NCI-H1105 (cell line): ENCODE measurements around the gene PDPN.

ENCODE experiments used
- DNase-seq: peaks from one replicate; lab custom pipeline; 2025; lab: John Stamatoyannopoulos, UW

PDPN gene

DNA sequence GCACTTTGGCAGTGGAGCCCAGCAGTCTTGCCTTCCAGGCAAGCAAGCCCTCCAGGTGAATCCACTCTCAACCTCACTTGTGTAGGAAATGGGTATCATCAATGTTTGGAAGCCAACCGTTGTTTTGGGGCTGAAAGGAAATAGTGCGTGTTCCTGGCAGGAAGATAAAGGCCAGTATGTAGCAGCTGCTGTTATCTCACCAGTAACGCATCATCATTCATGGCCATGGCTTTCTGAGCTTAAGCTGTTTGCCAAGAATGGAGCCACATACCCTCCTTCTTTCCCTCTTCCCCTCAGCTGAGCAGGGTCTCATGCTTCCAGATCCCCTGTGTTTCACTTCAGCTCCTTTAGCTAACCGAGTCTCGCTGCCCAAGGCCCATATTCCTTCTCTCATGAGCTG is 2.2 kb upstream of the PDPN start:
- DNase-seq, result no peak

DNA sequence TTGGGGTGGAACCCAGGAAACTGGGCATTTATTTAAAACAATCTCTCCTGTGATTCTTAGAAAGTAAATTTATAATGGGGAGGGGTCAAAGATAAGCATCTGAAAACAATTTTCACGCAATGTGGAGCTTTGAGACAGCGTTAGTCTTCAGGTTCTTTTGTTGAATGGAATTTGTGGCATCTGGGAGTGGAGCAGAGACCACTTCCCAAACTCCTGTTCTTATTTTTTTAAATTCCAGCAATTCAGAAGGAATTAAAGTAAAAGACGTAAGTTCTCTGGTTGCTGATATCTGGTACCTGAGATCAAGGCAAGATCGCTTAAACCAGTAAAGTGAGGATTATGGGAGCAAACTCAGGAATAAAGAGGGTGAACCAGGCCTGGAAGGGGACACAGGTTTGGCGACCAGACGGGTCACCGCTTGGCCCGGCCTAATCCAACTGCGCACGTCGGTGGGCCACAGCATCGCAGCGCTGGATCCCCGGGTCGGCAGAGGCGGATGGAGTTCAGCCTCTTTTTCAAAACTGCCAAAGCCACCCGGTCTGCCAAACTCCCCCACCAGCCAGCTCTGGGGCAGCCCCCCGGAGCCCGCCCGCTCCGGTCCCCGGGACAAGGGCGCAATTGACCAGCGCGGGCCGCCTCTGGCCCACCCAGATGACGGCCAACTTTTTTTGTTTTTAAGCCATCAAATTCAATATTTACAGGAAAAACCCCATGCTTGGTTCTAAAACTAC is 754 bp upstream of the PDPN start:
- DNase-seq, result no peak

DNA sequence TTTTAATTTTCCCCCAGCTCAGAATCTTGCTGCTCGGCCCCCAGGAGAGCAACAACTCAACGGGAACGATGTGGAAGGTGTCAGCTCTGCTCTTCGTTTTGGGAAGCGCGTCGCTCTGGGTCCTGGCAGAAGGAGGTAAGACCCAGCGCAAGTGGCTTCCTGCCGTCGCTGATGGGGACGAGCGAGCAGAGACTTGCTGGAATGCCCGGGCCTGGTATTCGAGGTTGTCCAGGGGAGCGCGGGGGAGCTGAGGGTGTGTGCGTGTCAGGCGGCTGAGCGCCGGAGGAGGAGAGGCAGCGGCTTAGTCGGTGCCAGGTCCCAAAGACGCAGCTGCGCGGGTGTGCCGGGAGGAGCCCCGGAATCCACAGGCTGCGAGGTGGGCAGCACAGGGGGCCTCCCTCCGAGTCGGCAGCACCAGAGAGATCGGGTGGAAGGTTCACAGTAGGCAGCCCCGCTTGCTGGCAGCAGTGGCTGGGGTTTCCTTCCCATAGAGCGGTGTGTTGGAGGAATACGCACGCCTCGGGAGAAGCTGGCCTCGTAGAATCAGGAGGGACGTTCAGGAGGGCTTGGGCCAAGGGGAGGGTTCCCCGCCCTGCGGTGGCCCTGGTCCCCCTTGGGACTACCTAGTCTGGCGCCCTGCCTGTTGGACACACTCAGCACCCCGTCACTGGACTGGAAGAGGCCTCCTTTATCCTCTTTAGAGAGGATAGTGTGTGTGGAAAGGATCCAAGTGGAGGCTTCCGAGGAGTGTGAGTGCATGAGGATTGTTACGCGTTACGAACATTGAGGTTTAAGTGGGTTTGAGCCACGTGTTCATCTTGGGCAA is 547 bp downstream of the PDPN start:
- DNase-seq, result peak; percentile 49

DNA sequence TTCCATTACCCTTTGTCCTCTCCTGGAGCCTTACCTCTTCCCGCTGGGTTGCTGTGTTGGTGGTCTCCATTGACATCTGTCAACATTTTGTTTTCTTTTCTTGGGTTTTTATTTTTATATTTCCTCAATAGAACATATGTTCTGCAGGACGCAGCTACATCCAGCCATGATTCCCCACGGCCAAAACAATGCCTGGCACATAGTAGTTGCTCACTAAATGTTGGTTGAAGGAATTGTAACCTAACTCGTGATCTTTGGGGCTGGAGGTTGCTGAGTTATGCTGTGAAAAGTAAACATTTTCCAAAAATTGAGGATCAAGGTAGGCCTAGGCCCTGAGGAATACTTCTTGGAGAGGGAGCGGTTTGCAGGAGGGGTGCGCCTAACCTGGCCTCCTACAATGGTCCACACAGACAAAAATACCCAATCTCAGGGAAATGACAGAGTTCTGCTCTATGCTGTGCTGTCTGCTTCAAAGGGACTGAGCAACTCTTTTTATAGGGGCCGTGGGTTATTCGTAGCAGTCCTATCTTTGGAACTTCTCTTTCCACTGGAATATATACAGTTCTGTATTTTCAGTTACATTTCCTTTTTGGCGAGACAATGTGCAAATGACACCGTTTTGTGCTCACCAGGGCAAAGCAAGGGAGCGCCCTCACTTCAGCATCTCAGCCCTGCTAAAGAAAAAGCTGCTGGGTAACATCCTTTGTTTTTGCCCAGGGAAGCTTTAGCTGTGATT is 1.4 kb downstream of the PDPN start:
- no peak for DNase-seq

DNA sequence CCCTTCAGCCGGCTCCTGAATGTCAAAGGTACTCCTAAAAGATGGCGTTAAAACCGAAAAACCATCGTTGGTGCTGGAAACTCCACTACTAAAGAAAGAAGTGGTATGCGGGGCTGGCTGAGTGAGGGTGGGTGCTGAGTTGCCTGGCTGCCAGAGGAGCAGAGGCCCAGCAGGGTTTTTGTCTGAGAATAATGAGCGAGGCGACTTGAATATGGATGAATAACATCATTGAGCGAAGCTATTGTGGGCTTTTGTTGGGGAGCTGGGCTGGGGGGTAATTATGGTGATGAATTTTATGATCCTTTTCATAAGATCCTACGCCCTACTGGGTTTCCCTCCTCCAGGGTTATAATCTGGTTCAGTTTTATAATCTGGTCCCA is 2.0 kb downstream of the PDPN start:
- DNase-seq, result no peak

DNA sequence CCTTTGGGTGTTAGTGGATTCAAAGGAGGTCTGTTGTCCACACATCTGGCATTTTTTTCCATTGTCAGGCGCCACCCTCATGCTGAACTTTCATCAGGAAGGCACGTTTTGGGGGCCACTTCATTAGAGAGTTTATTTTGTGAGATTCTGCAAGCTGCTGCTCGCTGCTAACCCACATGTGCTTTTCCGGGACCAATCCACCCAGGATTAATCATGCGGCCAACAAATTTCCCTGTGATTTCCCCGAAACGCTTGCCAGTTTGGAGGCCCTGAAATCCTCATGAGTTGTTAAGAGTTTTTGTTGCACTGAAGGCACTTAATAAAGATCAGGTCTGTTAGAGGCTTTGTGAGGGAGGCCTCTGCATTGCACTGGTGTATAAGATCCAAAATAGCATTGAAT is 2.4 kb downstream of the PDPN start:
- DNase-seq, result no peak

DNA sequence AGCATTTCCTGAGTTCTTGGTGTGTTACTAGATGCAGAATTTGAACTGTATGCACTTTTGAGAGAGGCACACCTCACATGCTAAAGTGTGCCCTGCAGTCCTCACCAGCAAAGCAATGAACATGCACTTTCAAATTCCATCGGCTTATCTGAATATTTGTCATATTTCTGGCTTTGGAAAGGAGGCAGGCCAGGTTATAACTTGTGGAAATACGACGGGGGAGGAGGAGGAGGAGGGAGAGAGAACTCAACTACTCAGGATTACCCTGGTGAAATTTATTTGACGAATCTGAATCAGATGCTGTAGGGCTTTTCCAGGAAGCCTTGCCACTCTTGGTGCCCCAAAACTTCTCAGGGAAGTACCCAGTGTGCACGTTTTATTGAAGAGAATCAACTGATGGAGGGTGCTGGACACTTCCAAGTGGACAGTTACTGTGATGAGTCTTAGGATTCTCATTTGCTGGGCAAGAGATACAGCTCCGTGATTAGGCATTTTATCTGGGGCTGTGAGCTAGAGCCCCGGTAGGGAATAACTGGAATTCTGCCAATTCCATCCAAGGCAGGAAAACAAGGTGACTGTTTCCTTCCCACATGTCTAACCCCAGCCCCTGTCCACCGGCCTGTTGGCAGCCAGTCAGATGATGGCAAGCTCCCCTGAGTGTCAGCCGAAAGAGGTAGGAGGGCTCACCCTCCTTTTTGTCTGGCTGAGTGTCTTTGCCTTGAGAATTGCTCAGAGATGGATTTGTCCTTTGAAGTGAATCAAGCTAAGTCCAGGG is 3.8 kb downstream of the PDPN start:
- no peak for DNase-seq

DNA sequence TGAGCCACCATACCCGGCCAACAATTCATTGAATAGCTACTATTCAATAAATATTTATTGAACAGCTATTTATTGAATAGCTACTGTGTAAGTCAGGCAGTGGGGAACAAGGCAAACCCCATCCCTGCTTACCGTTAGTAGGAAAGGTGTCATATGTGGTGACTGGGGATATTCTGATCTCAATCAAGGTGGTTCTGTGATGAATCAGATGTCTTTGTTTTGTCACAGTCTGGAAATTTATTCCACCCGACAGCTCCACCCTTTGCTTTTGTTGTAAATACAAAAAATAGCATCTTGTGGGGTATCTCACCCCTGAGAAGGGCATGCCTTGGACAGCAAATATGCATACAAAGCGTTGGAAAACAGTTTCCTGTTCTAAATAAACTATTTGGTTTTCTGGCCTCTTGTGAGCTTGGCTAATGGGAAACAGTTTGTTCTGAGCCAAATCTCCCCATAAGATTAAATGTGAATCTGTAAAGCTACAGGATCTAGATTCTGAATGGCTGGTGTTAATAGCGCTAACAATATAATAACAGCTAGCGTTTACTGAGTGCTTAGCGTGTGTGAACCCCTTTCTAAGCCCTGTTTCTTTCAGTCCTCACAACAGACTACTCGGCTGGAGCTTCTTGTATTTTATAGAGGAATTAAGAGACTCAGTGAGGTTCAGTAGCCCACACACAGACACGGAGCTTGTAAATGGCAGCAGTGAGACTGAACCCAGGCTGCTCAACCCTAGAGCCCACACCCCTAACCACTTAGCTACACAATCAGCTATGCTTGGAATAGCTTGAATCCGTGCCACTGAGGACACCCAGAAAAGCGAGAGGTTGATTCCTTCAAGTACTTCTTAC is 5.5 kb downstream of the PDPN start:
- DNase-seq, result no peak

DNA sequence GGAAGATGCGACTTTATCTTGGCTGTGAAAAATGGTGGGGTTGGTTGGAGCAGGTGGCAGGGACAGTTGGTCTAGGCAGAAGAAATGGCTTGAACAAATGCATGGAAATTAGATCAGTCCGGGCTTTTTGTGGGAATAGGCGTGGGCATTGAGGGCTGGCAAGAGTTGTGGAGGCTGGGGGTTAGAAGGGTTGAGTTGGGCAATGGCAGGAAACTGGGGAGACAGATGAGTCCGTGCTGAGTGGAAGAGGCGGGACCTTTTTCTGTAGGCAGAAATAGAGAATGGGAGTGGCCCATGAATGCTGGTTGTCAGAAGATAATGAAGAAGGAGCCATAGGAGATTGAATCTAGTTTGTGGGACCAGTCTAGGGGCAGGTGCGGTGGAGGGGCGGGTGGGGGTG is 6.9 kb downstream of the PDPN start:
- DNase-seq, result no peak

DNA sequence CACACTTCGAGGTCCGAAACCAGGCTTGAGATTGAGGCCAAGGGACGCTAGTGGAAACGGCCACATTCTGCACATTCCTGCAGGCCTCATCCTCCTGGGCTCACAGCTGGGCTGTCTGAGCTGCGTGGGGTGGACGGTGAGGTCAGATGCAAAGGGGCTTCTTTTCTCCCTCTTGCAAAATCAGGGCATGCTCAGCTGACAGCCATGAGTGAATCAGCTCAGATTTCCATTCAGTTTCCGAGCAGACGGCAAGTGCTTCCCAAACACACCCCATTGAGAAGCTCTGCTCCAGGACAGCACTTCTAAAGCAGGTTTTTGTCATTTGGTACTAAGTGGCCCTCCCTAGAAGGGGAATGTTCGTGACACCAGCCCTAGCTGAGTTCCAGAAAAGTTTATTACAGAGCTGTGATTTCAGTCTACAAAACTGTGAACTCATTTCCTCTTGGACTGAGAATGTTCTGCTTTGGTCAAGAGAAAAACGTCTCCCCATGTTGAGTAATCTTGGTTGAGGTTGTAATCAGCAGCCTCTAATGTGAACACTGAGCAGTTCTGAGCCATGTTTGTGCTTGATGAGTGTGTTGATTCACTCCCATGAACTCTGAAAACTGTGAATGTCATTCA is 10.0 kb downstream of the PDPN start:
- no peak for DNase-seq

DNA sequence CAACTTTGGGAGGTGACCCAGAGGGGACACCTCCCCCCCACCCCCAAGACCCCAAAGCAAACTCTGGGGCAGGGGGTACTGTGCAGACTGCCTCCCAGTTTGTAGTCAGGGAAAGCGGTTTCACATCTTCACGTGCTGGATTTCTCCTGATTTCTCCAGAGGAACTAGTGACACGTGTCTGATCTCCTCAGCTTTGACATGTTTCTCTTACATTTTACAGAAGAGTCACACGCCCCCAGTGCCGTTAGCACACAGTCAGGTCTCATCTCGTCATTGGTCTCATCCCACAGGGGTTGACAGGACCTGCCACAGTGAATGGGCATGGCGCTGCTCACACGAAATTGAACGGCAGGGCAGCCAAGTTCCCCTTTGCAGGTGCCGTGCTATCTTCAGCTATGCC is 11.8 kb downstream of the PDPN start:
- no peak for DNase-seq

DNA sequence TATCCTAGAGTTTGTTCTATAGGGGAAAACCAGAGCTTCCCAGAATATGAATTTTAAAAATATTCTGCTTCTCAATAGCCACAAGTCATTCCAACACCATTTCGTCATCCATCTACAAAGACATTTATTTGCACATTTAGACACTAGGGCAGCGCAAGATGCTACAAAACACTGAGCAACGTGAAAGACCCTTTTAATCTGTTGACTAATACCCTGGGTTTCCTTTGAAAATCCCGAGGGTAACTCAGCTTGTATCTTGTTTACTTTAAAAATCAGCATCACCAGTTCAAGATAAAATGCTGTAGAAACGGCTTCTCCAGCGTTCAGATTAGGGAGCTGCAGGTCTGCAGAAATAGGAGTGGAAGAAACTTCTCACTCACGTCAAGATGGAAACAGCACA is 13.5 kb downstream of the PDPN start:
- no peak for DNase-seq

DNA sequence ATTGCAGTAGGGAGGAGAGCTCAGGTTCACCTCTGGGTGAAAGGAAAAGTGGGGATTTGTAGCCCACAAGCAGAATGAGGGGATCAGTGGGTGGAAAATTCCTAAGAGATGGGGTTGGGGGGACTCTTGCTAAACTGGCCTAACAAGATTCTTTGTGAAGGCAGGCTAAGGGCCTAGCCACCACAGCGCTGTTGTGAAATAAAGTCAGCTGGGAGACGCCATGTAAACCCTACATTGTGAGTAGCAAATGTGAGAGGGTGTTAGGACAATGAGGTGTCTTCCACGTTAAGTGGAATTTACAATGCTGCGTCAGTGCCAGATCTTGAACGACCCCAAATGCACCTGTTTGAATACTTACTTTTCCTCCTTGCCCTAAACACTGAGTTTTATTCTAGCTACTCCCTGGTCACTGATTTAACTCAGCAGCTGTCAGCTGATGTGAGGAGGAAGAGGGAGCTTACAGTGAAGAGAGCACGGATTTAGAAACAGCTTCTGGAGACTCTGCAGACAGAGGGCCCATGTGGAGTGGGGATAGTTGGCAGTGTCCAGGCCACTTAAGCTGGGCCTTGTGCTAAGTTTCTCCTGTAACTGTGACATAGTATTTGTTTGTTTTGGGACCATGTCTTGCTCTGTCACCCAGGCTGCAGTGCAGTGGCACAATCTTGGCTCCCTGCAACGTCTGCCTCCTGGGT is 17.3 kb downstream of the PDPN start:
- no peak for DNase-seq

DNA sequence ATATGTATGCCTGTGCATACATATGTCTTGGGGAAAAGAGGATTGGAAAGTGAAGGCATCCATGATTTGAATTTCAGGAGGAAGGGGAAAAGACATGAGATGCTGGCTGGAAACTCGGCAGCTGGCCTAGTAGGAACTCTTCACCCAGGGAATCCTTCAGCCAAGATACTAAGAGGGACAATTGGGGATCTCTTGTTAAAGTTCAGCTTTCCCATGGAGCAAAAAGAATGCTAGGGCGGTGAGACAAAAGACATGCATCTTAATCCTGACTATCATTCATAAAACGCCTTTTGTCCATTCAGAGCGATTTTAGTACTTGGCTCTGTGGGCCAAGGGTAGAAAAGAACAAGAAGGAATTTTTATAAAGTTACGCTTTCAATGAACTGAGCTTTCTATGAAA is 20.5 kb downstream of the PDPN start:
- no peak for DNase-seq

DNA sequence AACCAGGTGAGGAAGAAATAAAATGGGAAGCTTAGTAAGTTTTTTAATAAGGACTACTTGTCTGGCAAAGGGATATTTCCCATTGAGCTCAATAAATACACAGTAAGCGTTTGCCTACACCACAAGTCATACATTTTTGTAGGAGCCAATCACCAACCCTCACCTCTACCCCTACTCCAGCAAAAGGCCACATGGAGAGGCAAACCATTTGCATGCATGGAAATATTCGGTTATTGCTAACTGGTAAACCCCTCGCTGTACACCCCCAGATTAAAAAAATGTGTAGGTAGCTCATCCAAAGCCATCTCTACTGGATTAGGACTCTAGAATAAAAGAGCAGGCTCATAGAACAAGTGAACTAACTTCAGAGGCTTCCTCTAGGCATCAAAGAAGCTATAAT is 21.1 kb downstream of the PDPN start:
- DNase-seq, result no peak

DNA sequence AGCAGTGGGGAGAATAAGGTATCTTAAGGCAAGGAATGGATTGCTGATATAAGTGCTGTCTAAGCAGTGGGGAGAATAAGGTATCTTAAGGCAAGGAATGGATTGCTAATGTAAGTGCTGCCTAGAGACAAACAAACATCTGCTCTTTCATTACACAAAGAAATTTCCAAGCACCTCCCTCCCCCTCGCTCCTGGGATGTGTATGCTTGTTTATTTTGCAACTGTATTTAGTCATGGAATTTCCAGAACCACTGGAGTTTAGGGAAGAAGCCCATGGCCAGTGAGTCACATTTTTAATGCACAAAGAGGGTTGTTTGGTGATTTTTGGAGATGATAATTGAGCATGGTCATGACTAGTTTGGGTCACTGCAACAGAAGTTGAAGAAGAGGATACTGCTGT is 21.5 kb downstream of the PDPN start:
- DNase-seq, result no peak

DNA sequence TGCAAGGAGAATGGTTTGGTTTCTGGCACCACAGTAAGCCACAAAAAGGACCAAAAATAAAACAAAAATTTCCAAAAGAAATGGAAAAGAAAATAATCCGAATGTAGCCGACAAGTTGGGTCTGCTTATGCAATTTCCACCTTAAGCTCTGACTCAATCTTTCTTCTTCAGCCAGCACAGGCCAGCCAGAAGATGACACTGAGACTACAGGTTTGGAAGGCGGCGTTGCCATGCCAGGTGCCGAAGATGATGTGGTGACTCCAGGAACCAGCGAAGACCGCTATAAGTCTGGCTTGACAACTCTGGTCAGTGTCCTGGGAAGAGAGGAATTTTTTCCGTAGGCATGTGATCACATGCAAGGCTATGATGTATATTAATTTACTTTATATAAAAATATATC is 23.4 kb downstream of the PDPN start:
- no peak for DNase-seq

DNA sequence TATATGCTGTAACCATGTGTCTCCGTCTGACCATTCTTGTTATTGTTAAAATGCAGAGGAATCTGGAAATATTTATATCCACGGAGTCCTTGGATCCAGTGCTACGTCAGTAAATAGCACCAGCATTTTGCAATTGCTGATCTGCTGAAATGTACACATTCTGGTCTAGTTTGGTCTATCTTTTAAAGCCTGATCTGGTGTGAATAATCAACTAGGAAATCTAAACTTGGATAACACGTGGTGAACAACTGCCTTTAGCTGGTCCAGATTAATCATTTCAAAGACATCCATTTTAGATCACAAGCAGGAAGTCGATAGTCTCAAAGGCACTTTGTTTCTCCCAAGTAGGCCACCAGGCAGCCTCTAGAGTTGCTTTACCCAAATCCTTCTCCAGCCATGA is 32.6 kb downstream of the PDPN start:
- DNase-seq, result no peak

DNA sequence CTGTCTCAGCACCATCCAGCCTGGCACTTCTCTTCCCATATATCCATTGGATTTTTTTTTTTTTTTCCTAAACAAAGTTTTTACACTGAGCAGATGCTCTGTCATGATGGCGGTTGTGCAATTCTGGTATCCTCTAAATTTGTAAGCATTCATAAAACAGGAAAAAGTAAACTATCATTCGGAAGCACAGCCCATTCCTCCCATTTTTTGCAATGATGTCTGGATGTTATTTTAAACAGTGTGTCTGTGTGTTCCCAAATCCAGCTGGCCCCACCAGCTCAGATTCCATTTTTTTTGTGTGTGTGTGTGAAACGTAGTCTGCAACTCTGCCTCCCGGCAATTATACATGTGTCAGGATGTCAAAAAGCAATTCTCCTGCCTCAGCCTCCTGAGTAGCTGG is 33.5 kb downstream of the PDPN start:
- DNase-seq, result no peak

DNA sequence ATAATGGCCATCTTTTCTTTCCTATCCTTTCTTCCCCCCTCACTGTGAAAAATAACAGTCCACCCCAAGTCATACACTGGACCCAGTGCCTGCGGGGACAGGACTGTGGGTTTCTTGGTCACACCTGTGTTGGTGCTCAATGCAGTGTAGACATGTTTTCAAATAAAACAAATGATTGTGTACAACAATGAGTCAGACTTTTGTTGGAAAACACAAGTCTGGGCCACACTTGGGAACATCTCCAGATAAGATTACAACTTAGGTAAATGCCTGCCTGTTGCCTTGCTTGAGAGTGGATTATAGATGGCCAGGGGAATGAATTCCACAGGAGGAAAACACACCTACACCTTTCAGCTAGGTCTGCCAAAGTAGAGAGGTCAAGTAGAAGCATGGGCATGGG is 34.1 kb downstream of the PDPN start:
- DNase-seq, result no peak
